Measurements from ENCODE around the gene LIFR.

- TF ChIP-seq CREB1 (IDR thresholded peaks at IDR 0.05; ENCODE audit: low read depth) (no peak), TAF1 (IDR thresholded peaks at IDR 0.05; ENCODE audit: low read depth) (no peak), EP300 (IDR thresholded peaks at IDR 0.05; ENCODE audit: borderline replicate concordance) (no peak), CEBPB (IDR thresholded peaks at IDR 0.05) (no peak), FOXM1 (IDR thresholded peaks at IDR 0.05; ENCODE audit: borderline replicate concordance, low read depth) (no peak), NFIC (IDR thresholded peaks at IDR 0.05) (no peak), REST (IDR thresholded peaks at IDR 0.05; ENCODE audit: low read depth) (no peak)
- TF ChIP-seq, protein P1, sequence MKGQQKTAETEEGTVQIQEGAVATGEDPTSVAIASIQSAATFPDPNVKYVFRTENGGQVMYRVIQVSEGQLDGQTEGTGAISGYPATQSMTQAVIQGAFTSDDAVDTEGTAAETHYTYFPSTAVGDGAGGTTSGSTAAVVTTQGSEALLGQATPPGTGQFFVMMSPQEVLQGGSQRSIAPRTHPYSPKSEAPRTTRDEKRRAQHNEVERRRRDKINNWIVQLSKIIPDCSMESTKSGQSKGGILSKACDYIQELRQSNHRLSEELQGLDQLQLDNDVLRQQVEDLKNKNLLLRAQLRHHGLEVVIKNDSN (IDR thresholded peaks at IDR 0.05): no peak
These were observed 7.2 kb upstream of the LIFR start for GRCh38 chr5:38563624-38564023.
